GM10266 (cell line): Measurements from ENCODE around the gene ATG7.

Experiments used
- DNase-seq: peaks from one replicate; pipeline ENCODE4 v3.0.0; 2012; ENCODE audit errors: extremely low spot score
- TF ChIP-seq, protein P1 (sequence below): IDR thresholded peaks from 2 replicates; pipeline ENCODE4 v1.5.1; 2012; ENCODE audit warnings: mild to moderate bottlenecking, low read depth; ENCODE audit not compliant: control insufficient read depth, insufficient read depth; ENCODE audit errors: missing control alignments

ATG7 gene

DNA sequence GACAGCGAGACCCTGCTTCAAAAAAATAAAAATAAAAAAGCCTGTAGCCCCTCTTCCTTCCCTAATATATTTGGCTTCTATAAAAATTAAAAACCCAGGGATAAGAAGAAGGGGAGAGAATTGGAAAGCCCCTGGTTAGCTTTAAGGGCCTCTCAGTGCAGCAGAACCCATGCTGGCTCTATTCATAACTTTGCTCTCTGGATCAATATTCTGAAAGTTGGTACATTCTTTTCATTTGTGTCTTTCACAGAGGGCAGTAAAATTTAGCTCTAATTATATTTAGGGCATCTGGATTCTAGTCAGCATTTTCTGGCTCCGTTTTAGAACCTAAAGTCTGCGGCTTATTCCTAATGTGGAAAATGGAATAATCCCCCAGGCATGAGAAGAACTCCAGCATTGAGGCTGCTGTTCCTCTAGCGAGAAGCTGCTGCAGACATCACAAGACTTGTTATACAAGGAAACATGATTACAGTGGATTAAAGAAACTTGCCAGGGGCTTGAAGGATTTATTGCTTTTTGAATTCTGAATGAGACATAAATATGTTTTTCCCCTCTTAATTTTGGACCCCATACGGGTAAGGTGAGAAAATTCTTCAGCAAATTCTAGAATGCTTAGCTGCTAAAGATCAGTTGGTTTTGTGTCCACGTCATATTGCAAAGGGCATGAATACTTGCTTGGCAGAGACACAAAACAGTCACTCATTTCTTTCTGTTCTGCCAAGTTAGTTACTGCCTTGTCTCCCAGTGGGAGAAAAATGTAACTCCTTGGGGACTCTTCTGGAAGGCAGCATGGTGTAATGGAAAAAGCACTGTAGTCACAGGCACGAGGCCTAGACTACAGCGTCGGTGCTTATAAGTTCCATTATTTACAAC is 193.8 kb downstream of the ATG7 start:
- no peak for DNase-seq
- TF ChIP-seq, protein P1, sequence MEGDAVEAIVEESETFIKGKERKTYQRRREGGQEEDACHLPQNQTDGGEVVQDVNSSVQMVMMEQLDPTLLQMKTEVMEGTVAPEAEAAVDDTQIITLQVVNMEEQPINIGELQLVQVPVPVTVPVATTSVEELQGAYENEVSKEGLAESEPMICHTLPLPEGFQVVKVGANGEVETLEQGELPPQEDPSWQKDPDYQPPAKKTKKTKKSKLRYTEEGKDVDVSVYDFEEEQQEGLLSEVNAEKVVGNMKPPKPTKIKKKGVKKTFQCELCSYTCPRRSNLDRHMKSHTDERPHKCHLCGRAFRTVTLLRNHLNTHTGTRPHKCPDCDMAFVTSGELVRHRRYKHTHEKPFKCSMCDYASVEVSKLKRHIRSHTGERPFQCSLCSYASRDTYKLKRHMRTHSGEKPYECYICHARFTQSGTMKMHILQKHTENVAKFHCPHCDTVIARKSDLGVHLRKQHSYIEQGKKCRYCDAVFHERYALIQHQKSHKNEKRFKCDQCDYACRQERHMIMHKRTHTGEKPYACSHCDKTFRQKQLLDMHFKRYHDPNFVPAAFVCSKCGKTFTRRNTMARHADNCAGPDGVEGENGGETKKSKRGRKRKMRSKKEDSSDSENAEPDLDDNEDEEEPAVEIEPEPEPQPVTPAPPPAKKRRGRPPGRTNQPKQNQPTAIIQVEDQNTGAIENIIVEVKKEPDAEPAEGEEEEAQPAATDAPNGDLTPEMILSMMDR: no peak

DNA sequence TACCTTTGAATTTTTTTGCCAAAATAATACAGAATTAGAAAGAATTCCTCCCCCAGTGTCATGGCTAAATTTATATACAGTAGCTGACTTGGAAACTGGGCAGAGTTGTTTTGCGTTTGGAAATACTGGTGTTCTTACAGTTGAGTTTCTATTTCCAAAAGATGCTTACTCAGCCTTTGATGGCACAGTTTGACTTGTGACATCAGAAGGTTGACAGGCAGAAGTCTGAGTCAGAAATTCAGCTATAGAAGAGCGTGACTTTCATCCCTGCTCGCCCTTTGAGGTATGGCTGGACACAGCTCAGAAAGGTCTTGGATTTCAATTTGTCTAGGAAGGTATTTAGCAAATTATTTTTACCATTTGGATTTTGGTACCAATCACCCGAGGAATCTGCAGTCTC is 195.7 kb downstream of the ATG7 start:
- no peak for DNase-seq
- TF ChIP-seq, protein P1: no peak

DNA sequence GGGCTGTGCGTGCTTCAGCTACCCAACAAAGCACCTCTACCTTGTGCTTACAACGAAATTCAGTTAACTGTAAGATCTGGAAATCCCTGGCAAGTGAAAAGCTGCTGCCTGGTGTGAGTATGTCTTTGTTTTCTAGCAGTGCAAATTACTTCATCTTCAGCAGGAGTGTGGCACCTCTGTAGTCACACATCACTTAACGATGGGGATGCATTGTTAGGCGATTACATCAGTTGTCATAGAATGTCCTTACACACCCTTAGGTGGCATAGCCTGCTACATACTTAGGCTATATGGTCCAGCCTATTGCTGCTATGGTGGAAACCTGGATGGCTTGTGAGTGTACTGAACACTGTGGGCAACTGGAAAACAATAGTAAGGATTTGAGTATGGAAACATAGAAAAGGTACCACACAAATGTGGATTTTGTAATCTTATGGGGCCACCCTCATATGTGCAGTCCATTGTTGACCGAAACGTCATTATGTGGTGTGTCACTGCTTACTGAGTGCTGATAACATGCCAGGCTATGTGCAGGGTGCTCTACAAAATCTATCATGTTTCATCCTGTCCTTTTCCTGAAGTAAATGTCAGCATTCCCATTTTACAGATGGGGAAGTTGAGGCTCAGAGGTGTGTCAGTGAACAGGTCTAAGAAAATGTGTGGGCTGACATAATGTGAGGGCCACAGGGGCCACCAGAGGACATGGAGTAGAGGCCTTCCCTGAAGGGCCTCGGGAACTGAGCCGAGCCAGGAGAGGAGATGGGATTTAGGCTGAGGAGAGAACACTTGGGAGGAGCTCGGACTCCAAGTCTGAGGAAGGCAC is 198.0 kb downstream of the ATG7 start:
- TF ChIP-seq, protein P1: no peak
- DNase-seq: no peak

DNA sequence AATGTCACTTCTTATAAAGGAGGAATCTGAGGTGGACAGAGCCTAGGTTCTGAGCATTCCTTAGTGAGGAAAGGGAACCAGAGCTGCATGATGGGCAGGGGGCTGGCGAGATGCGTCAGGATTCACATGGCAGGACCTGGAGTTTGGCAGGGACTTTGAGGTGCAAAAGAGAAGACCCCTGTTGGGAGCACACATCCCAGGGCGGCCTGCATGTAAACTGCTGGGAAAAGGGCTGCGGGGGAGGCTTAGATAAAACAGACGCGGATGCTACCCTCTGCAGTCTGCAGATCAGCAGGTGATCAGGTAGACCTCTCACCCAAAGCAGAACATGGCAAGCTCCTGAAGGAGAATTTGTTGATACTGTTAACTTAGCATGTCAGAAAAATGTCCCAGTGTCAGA is 203.1 kb downstream of the ATG7 start:
- DNase-seq: no peak
- TF ChIP-seq, protein P1: no peak

- TF ChIP-seq, protein P1: no peak
- DNase-seq: no peak
Observed at GRCh38 chr3:11476735-11477144, 204.5 kb downstream of the ATG7 start.

DNA sequence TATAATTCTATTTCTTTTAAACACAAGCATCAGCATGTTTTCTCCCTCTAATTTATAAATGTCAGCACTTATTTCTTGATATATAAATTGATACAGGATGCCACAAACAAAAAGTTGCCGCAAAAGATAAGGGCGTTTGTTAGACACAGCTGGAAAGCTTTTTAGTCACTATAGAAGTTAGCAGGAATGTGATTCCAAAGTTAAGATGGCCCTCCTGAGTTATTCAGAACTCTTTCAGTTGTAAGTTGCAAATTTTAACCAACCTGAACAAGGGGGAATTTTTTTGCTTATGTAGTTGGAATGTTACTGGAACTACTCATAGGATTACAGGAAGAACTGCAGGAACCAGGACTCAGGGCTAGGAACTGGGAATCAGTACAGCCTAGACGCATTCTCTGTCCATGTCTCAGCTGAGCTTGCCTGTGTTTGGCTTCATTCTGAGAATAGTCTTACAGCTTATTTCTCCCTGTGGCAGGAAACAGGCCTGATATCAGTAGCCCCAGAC is 205.3 kb downstream of the ATG7 start:
- TF ChIP-seq, protein P1: no peak
- DNase-seq: no peak
